GM18526 (cell line): ENCODE results near the gene RINT1.

Experiments
- POLR2A ChIP-seq: IDR thresholded peaks from 3 replicates; pipeline ENCODE4 v1.6.1; 2011; ENCODE audit not compliant: insufficient read length; ENCODE audit errors: extremely low read depth

Gene RINT1

GRCh38 chr7:105612806-105613205 lies 80.8 kb downstream of the RINT1 start:
- no peak for TF ChIP-seq POLR2A

GRCh38 chr7:105613611-105614330 lies 81.8 kb downstream of the RINT1 start:
- no peak for TF ChIP-seq POLR2A

GRCh38 chr7:105614341-105614840 lies 82.4 kb downstream of the RINT1 start:
- no peak for TF ChIP-seq POLR2A
